Measurements from ENCODE around the gene SPRYD3. TPM values are rescaled to one million over a fixed set of nuclear protein-coding genes. Genes with fewer than 3 reads are reported as not detected.

The SPRYD3 gene
- total and polyA plus RNA-seq, 2 of the 4 experiments (the other 2 are of a cell fraction) = 25.6 to 27.8 TPM

GRCh38 chr12:53067993-53068770, 11.0 kb downstream of the SPRYD3 start:
- peak overlapping the region; percentile 78; the same call in 1 of the 2 replicates for H3K14ac ChIP-seq (replicated peaks; ENCODE audit: low read depth, low read length)
- H2BK120ac ChIP-seq (ENCODE audit: low read depth, low read length) = peak overlapping the region; percentile 65; the same call in 1 of the 2 replicates
- DNase-seq = no peak
- H2AFZ ChIP-seq (replicated peaks; ENCODE audit: low read length, poor library complexity) = no peak overlapping the region
- H2AK9ac ChIP-seq (replicated peaks; ENCODE audit: low read depth, low read length, poor library complexity) = peak overlapping the region; percentile 93
- no peak overlapping the region for H3K4me3 ChIP-seq (ENCODE audit: insufficient read depth, low read depth, low read length)
- in situ Hi-C loops (cut with MboI; ENCODE audit: low sequenced_read_pairs) (loop anchor here (5.0 kb wide), 1 partner anchor 119 kb away; no protein-coding TSS in a partner anchor), dilution Hi-C loops (cut with HindIII; ENCODE audit: low sequenced_read_pairs, unreplicated experiment) (no loop called here), intact Hi-C loops (cut with micrococcal nuclease) (no loop called here)
- TF ChIP-seq ELK1 (IDR thresholded peaks at IDR 0.05; ENCODE audit: borderline replicate concordance, low read depth, low read length) = no peak
- 0 out of 2 replicates have a peak, but pooled peaks have one; percentile 21 for TF ChIP-seq USF2 (IDR thresholded peaks at IDR 0.05; ENCODE audit: low read depth, low read length)
- H3K27ac ChIP-seq (ENCODE audit: insufficient read depth, low read length) = peak overlapping the region; percentile 5; the same call in 1 of the 2 replicates
- H3K27me3 ChIP-seq (ENCODE audit: control insufficient read depth, insufficient read depth, low read length) = no peaks in the 10 kb centered on the region
- peak overlapping the region; percentile 26; the same call in 1 of the 2 replicates for H4K91ac ChIP-seq (ENCODE audit: insufficient read depth, low read depth, low read length)
- WGBS, 2 experiments (ENCODE audit: extremely low coverage in 2 of 2, insufficient read length in 1 of 2) = no CpG with 5 or more reads among the region's 13 CpGs
- ATAC-seq (ENCODE audit: low read depth) = no peak
- peak overlapping the region in 1 of 2 experiments; percentile 58; a peak in 1 of 4 replicates for H4K8ac ChIP-seq (ENCODE audit: low read depth in 2 of 2, low read length in 2 of 2)
- no TSS peak for BruUV-seq (replicated peaks)
- H3K4me1 ChIP-seq (ENCODE audit: control insufficient read depth, insufficient read depth, low read length) = peaks cover 34% of the 10 kb centered on the region
- no peak overlapping the region for H3K18ac ChIP-seq (ENCODE audit: low read depth, low read length)
- ChIA-PET CTCF (no interaction called here), POLR2A (ENCODE audit: unreplicated experiment) (no interaction called here)
- 0 out of 2 replicates have a peak overlapping the region, but pooled peaks have one; percentile 33 for H2BK20ac ChIP-seq (ENCODE audit: low read depth, low read length)
- H3K23ac ChIP-seq (ENCODE audit: low read depth, low read length) = peak overlapping the region; percentile 41; the same call in 1 of the 2 replicates
- peaks cover 31% of the 10 kb centered on the region for H3K36me3 ChIP-seq (ENCODE audit: control insufficient read depth, insufficient read depth, low read length)
- H3K56ac ChIP-seq (ENCODE audit: extremely low read depth, insufficient read depth, low read length) = no peak overlapping the region
- no peak overlapping the region for H2BK5ac ChIP-seq (ENCODE audit: low read depth, low read length, poor library complexity, severe bottlenecking)
- no peak overlapping the region for H3K4me2 ChIP-seq (ENCODE audit: low read depth, low read length)
- peaks cover 9% of the 10 kb centered on the region for H4K20me1 ChIP-seq (ENCODE audit: insufficient read depth, low read length)
- no peaks in the 10 kb centered on the region for H3K9me3 ChIP-seq (ENCODE audit: control insufficient read depth, insufficient read depth, low read length)
- H3K4ac ChIP-seq (ENCODE audit: low read depth, low read length) = peak overlapping the region; percentile 60; the same call in 1 of the 2 replicates
- peak overlapping the region; percentile 37; the same call in 1 of the 3 replicates for H2BK15ac ChIP-seq (ENCODE audit: low read depth, low read length)
- peak overlapping the region; percentile 79 for H2AK5ac ChIP-seq (ENCODE audit: low read depth, low read length)
- peaks cover 14% of the 10 kb centered on the region for H3K9me1 ChIP-seq (ENCODE audit: insufficient read depth, low read length)
- no peak overlapping the region for H3K9ac ChIP-seq (ENCODE audit: low read depth, low read length)
- peaks cover 16 to 62% of the 10 kb centered on the region in 2 experiments; a peak in 3 of 4 replicates for H3K79me1 ChIP-seq (ENCODE audit: low read depth in 1 of 2, low read length in 2 of 2)
- no peak overlapping the region for H4K5ac ChIP-seq (ENCODE audit: low read depth, low read length)

Data from IMR-90 (cell line).